ENCODE measurements around the gene HSPB7.

DNA sequence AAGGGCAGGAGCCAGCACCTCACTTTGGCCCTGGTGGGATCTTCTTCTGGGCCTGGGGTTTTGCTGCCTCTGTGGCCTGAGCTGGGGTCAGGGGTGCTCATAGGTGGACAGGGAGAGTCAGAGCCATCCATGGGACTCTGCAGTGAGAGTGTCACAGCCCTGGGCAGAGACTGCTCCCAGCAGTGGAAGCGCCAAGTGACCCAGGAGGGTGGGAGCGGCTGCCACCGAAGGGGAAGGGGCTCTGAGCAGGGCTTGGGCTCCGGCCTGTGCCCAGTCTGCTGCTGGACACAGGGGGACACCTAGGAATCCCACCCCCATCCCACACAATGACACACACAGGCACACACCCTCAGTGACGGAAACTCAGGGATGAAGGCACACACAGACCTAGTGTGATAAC lies 26.1 kb upstream of the HSPB7 start:
- TF ChIP-seq, protein P1, sequence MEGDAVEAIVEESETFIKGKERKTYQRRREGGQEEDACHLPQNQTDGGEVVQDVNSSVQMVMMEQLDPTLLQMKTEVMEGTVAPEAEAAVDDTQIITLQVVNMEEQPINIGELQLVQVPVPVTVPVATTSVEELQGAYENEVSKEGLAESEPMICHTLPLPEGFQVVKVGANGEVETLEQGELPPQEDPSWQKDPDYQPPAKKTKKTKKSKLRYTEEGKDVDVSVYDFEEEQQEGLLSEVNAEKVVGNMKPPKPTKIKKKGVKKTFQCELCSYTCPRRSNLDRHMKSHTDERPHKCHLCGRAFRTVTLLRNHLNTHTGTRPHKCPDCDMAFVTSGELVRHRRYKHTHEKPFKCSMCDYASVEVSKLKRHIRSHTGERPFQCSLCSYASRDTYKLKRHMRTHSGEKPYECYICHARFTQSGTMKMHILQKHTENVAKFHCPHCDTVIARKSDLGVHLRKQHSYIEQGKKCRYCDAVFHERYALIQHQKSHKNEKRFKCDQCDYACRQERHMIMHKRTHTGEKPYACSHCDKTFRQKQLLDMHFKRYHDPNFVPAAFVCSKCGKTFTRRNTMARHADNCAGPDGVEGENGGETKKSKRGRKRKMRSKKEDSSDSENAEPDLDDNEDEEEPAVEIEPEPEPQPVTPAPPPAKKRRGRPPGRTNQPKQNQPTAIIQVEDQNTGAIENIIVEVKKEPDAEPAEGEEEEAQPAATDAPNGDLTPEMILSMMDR (IDR thresholded peaks at IDR 0.05), result no peak
- no peak for TF ChIP-seq POLR2A (IDR thresholded peaks at IDR 0.05)
